ENCODE results near the gene IGSF8.
"Not testable (repeated sequence)": the region's sequence is repeated elsewhere in the genome, so short reads cannot be mapped to it uniquely, and the experiment has no call there.

Gene IGSF8

GRCh38 chr1:160126342-160126741 is 27.9 kb upstream of the IGSF8 start:
- not testable (repeated sequence) for DNase-seq

DNA sequence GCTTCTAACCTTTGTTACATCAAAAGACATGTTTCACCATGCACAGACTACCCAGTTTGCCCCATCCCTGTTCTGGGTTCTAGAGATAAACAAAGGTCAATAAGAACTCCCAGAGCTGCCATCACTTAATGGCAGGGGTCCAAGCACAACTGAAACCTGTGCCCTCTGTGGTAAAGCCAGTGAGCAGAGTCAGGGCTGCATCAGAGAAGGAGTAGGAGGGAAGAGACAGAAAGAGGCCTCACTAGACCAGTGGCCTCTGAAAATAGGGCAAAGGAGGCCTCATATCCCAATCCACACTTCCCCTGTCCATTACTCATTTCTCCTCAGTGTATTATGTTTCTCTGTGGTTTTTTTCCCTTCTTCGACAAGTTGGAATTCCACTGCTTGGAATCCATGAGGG is 27.3 kb upstream of the IGSF8 start:
- no peak for DNase-seq

DNA sequence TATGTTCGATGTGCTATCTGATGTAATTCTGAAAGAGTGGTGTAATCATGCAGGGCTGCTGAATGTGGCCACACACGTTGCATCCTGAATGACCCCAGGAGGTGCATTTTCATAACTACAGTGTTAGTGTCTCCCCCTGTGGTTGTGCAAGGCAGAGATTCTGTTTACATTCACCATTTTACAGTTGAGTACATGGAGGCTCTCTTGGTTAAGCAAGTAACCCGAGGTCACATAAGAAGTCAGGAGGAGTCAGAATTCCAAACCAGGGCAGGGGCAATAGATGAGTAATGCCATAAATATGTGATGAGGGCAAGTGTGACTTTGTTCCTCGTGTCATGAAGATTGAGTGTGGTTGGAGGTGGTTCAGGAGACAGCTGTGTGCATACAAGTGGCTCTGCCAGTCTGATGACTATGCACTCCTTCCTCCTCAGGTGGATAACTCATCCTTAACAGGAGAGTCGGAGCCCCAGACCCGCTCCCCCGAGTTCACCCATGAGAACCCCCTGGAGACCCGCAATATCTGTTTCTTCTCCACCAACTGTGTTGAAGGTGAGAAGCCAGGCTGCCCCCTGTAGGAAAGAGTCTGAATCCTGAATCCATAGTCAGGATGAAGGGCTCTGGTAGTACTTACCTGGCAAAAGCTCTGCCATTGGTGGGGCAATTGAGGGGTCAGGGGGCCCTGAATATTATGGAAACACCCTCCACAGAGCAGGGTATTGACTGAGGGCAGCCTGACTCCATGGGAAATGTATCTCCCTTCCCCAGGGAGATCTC is 26.5 kb upstream of the IGSF8 start:
- DNase-seq = no peak

DNA sequence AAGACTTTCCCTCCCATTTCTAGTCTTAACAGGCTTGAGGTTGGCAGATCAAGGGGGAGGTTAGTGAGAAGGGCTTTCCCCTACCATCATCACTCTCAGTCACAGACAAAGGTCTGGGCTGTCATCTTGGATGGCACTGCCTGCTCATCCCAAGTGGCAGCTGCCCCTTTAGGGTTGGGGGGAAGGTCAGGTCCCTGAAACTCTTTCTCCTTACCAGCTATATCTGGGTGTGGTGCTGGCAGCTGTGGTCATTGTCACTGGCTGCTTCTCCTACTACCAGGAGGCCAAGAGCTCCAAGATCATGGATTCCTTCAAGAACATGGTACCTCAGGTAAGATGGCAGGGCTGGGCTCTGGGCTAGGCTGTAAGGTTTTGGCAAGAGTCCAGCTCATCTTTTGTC is 25.3 kb upstream of the IGSF8 start:
- DNase-seq = no peak

DNA sequence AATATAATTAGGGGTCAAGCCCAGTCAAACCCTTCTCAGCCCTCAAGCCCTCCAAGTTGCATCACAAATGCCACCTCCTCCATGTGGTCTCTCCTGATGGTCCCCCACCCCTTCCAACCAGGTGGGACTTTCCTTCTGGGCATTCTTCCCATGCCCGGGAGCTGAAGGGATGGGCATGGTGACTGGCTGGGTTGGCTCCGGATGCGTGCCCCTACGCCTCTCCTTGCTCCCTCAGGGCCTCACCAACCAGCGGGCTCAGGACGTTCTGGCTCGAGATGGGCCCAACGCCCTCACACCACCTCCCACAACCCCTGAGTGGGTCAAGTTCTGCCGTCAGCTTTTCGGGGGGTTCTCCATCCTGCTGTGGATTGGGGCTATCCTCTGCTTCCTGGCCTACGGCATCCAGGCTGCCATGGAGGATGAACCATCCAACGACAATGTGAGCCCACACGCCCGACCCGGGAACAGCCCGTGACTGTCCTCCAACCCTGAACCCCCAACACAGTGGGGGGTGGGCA is 24.6 kb upstream of the IGSF8 start:
- DNase-seq = no peak

DNA sequence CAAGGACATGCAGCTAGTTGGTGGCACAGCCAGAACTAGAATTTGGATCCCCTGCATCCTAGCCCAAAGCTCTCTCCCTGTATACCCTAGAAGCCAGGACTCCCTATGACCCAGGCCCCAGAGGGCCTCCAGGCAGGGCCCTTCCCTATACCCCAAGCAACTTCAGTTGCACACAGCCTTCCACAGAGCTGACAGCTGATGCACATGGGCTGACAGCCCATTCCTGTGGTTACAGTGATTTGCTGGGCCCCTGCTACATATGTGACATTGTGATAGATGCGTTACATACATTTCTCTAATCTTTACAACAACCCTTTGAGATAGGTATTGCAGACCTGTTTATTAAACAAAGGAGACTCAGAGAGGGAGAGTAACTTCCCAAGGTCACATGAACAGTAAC is 23.0 kb upstream of the IGSF8 start:
- DNase-seq = no peak

DNA sequence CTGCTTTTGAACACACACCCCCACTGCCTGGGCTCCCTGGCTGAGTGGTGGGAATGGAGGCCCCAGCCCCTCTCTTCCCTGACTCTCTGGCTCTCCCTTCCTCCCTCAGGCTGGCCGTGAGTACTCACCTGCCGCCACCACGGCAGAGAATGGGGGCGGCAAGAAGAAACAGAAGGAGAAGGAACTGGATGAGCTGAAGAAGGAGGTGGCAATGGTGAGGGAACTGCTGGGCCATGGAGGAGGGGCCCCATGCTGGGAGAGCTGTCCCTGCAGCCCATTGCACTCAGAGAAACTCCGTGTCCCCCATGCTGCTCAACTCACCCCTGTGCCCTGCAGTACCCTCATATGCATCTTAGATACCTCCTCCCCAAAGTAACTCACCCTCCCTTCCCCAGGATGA is 22.4 kb upstream of the IGSF8 start:
- no peak for DNase-seq

DNA sequence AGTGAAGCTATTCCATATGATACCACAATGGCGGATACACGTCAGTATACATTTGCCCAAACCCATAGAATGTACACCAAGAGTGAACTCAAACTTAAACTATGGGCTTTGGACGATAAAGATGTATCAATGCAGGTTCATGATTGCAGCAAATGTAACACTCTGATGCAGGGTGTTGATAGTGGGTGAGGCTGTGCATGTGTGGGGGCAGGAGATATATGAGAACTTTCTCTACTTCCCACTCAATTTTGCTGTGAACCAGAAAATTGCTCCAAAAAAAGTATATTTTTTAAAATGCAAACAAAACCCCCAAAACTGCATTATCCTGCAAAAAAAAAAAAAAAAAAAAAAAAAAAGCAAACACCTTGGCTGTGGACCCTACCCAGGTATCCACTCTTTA is 20.5 kb upstream of the IGSF8 start:
- no peak for DNase-seq

DNA sequence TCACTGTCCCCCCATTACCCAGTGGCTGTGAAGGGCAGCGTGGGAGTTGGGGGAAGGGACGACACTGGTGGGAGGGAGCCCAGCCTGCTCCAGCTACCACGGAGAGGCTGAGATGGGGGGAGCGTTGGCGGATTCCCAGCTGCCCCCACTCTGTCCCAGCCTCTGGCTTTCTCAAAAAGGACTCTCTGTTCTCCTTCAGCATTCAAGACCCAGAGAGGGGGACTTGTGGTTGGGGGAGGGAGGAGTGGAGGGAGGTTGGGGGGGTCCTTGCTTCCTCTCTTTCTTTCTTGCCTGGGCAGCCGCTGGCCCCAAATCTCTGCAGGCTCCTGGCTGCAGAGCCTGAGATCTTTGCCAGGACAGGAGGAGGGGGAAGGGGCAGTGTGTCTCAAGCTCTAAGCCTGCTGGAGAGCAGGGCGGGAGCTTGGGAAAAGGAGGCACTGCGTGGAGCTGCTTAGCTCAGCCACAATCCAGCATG is 19.3 kb upstream of the IGSF8 start:
- no peak for DNase-seq

DNA sequence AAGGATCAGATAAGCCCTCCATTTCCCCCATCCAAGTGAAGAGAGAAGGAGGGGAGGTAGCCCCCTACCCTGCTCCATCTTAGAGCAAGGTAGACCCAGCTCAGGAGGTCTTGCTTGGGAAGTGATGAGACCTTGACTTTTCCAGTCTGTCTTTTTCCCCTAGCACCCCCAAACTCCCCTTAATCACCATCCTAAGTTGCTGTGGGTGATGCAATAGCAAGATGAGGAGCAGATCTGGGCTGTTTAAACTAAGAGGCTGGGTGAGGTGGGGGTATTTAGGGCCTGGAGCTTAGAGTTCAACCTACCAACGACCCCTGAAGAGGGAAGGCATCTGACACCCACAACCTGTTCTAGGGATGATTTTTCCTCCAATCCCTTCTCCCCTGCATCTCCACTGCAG is 18.9 kb upstream of the IGSF8 start:
- no peak for DNase-seq

GRCh38 chr1:160116283-160117147 is 18.1 kb upstream of the IGSF8 start:
- no peak for DNase-seq

DNA sequence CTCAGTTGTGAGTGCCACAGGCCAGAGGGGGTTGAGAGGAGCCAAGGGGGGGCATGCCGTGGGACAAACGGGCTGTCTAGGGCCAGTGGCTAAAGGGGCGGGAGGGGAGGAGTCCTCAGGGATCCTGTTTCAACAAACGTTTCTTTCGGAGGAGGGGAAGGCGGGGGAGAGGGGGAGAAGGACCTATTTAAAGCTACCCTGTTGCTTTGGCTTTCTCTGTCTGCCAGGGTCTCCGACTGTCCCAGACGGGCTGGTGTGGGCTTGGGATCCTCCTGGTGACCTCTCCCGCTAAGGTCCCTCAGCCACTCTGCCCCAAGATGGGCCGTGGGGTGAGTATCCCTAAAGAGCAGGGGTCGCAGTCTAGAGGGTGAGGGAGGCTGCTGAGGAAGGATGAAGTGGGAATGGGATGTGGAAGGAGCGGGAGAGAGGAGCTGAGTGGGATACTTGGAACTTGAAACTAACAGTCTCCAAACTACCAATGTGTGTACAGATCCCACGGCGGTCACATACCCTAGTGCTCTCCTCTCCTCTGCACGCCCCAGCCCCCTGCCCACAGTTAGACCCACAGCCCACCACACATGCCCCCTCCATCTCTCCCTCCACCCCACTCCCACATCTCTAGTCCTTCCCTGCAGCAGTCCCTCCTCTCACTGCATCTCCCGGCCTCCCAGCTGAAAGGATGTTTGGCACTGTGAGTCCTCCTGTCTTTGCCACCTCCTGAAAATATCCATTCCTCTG is 17.3 kb upstream of the IGSF8 start, which contains the start of gene ATP1A2:
TSS of gene ATP1A2 (plus strand) at position 215 of the 738 bp plus-strand sequence. CDS start at position 318, 103 bp downstream.
- DNase-seq = no peak

GRCh38 chr1:160114085-160114484 is 15.7 kb upstream of the IGSF8 start:
- DNase-seq = no peak

GRCh38 chr1:160113407-160113806 is 15.0 kb upstream of the IGSF8 start:
- DNase-seq = no peak

GRCh38 chr1:160112357-160112756 is 13.9 kb upstream of the IGSF8 start:
- DNase-seq = no peak

DNA sequence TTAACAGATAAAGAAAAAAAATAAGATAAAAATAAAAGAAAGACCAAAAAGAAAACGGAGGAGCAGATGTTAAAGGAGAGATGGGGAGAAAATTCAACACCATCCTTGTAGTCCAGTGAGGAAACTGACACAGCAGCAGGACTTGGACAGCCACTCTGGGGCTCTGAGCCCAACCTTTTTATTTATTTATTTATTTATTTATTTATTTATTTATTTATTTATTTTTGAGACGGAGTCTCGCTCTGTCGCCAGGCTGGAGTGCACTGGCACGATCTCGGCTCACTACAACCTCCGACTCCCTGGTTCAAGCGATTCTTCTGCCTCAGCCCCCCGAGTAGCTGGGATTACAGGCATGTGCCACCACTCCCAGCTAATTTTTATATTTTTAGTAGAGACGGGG is 13.0 kb upstream of the IGSF8 start:
- not testable (repeated sequence) for DNase-seq

GRCh38 chr1:160109686-160110085 is 11.3 kb upstream of the IGSF8 start:
- no peak for DNase-seq

GRCh38 chr1:160108888-160109662 is 10.7 kb upstream of the IGSF8 start:
- DNase-seq = no peak

DNA sequence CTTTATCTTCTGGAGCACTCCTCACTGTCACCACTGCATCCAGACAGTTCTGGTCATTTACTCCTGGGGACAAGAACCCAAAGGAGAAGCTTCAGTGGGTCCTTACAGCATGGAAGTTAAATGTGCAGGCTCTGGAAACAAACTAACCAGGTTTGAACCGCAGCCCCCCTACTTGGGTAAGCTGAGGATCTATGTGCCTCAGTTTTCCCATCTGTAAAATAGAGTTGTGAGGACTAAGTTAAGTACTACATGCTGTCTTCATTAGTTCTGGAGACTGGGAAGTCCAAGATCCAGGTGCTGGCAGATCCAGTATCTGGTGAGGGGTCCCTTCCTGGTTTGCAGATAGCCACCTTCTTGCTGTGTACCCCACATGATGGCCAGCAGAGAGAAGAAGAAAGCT is 9.1 kb upstream of the IGSF8 start:
- DNase-seq = no peak

DNA sequence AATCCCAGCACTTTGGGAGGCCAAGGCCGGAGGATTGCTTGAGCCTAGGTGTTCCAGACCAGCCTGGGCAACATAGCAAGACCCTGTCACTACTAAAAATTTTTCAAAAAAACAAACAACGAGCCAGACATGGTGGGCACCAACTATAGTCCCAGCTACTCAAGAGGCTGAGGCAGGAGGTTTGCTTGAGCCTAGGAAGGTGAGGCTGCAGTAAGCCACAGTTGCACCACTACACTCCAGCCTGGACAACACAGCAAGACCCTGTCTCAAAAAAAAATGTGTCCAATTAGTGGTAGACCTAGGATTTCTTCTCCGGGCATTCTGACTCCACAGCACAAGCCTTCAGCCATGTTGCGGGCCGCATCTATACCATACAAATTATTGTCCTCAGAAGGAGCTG is 6.7 kb upstream of the IGSF8 start:
- no peak for DNase-seq

DNA sequence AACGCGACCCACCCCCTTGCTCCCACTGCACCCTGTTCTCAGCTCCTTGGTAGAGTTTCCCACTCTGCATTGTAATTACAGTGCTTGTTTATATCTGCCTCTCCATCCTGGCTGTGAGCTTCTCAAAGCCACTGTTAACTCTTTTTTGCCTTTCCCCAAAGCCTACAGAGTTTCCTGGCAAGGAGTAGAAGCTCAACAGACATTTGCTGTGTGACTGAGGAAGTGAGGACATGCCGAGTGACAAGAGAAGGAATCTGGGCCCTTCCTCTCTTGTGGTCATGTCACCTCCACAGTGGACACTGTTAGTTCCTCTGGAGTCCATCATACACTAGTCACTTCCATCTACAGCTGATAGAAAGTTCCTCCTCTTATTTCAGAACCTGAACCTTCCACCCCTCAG is 6.1 kb upstream of the IGSF8 start:
- no peak for DNase-seq

All from NCI-H2107 (cell line).